ENCODE data around the gene VARS1. TPM values are rescaled to one million over a fixed set of nuclear protein-coding genes. Genes with fewer than 3 reads are reported as not detected.
"Not testable (repeated sequence)": the region's sequence is repeated elsewhere in the genome, so short reads cannot be mapped to it uniquely, and the experiment has no call there.

VARS1 gene
- total and polyA plus RNA-seq, 2 donors from 2014 or later, result 30.3 to 79.0 TPM

DNA sequence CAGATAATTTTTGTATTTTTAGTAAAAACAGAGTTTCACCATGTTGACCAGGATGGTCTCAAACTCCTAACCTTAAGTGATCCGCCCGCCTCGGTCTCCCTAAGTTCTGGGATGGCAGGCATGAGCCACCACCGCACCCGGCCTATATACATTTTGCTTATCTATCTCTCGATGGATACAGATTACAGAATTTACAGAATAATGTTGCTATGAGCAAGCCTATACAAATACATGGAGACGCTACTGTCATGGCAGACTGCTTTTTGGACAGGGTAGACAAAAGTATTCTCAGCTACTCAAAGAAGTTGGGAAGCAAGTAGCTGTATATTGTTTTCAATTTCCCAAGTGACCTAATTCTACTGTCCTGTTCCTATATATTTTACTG, 17.9 kb upstream of the VARS1 start:
- H3K9me3 ChIP-seq (ENCODE audit: control insufficient read depth in 2 of 3, insufficient read depth in 1 of 3, low read length in 3 of 3), result no peaks in the 10 kb centered on the region
- H3K36me3 ChIP-seq (ENCODE audit: control insufficient read depth in 2 of 3, insufficient read depth in 3 of 3, low read length in 3 of 3), result no peaks in the 10 kb centered on the region
- H3K4me3 ChIP-seq (ENCODE audit: low read length in 3 of 3), result peak overlapping the region in 2 of 3 donors; percentile 11 to 46
- peaks cover 2 to 12% (median 4%) of the 10 kb centered on the region in 3 donors for H3K4me1 ChIP-seq (ENCODE audit: control insufficient read depth in 2 of 3, insufficient read depth in 2 of 3, low read depth in 1 of 3, low read length in 3 of 3)
- H3K9ac ChIP-seq (ENCODE audit: low read length in 3 of 3), result peak overlapping the region in 2 of 3 donors; percentile 65 to 71
- intact Hi-C loops (cut with DNase I), result no loop called here
- FAIRE-seq (no peak), DNase-seq (peak in 1 of 5 donors; percentile 52)
- no peak for TF ChIP-seq CTCF (IDR thresholded peaks at IDR 0.05; ENCODE audit: borderline replicate concordance, extremely low read depth, insufficient read depth)
- no peaks in the 10 kb centered on the region for H3K27me3 ChIP-seq (ENCODE audit: control insufficient read depth, insufficient read depth, low read length)
- peak overlapping the region; percentile 91 to 100 for H3K27ac ChIP-seq (ENCODE audit: low read depth in 2 of 2, low read length in 2 of 2)

GRCh38 chr6:31811645-31812044, 16.1 kb upstream of the VARS1 start:
- intact Hi-C loops (cut with DNase I), result no loop called here
- H3K9ac ChIP-seq (ENCODE audit: low read length in 3 of 3), result no peak overlapping the region
- no peak overlapping the region for H3K27ac ChIP-seq (ENCODE audit: low read depth in 2 of 2, low read length in 2 of 2)
- FAIRE-seq (no peak), DNase-seq (no peak)
- H3K36me3 ChIP-seq (ENCODE audit: control insufficient read depth in 2 of 3, insufficient read depth in 3 of 3, low read length in 3 of 3), result no peaks in the 10 kb centered on the region
- no peak for TF ChIP-seq CTCF (IDR thresholded peaks at IDR 0.05; ENCODE audit: borderline replicate concordance, extremely low read depth, insufficient read depth)
- H3K4me1 ChIP-seq (ENCODE audit: control insufficient read depth in 2 of 3, insufficient read depth in 2 of 3, low read depth in 1 of 3, low read length in 3 of 3), result peaks cover 0 to 7% (median 4%) of the 10 kb centered on the region in 3 donors
- no peaks in the 10 kb centered on the region for H3K9me3 ChIP-seq (ENCODE audit: control insufficient read depth in 2 of 3, insufficient read depth in 1 of 3, low read length in 3 of 3)
- H3K27me3 ChIP-seq (ENCODE audit: control insufficient read depth, insufficient read depth, low read length), result no peaks in the 10 kb centered on the region
- H3K4me3 ChIP-seq (ENCODE audit: low read length in 3 of 3), result no peak overlapping the region

DNA sequence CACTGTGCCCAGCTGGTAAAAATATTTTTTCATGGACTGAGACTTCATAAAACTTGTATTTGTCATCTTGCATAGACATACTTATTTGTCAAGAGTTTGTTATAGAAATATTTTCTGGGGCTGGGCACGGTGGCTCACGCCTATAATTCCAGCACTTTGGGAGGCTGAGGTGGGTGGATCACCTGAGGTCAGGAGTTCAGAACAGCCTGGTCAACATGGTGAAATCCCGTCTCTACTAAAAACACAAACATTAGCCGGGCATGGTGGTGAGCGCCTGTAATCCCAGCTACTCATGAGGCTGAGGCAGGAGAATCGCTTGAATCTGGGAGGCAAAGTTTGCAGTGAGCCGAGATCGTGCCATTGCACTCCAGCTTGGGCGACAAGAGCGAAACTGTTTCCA, 13.0 kb upstream of the VARS1 start:
- H3K9me3 ChIP-seq (ENCODE audit: control insufficient read depth in 2 of 3, insufficient read depth in 1 of 3, low read length in 3 of 3); H3K27me3 ChIP-seq (ENCODE audit: control insufficient read depth, insufficient read depth, low read length); FAIRE-seq; H3K9ac ChIP-seq (ENCODE audit: low read length in 3 of 3); H3K4me3 ChIP-seq (ENCODE audit: low read length in 3 of 3); H3K27ac ChIP-seq (ENCODE audit: low read depth in 2 of 2, low read length in 2 of 2); H3K4me1 ChIP-seq (ENCODE audit: control insufficient read depth in 2 of 3, insufficient read depth in 2 of 3, low read depth in 1 of 3, low read length in 3 of 3); H3K36me3 ChIP-seq (ENCODE audit: control insufficient read depth in 2 of 3, insufficient read depth in 3 of 3, low read length in 3 of 3); intact Hi-C loops (cut with DNase I); DNase-seq: not testable (repeated sequence)

GRCh38 chr6:31806470-31807272, 11.1 kb upstream of the VARS1 start, which contains the start of gene LSM2:
Gene LSM2 (minus strand): TSS chr6:31806966. CDS start chr6:31806757, 209 bp downstream.
- H3K27me3 ChIP-seq (ENCODE audit: control insufficient read depth, insufficient read depth, low read length), result no peaks in the 10 kb centered on the region
- peak within 1 kb of the TSS; percentile 95 to 96 for H3K27ac ChIP-seq (ENCODE audit: low read depth in 2 of 2, low read length in 2 of 2)
- DNase-seq (peak; percentile 98 to 99 (median 99)), FAIRE-seq (peak; percentile 38)
- peaks cover 0 to 4% (median 3%) of the 10 kb centered on the region in 3 donors for H3K4me1 ChIP-seq (ENCODE audit: control insufficient read depth in 2 of 3, insufficient read depth in 2 of 3, low read depth in 1 of 3, low read length in 3 of 3)
- peak within 1 kb of the TSS; percentile 83 to 94 (median 87) for H3K4me3 ChIP-seq (ENCODE audit: low read length in 3 of 3)
- H3K9ac ChIP-seq (ENCODE audit: low read length in 3 of 3), result peak within 1 kb of the TSS; percentile 83 to 99 (median 97)
- intact Hi-C loops (cut with DNase I), result no loop called here
- no peaks in the 10 kb centered on the region for H3K36me3 ChIP-seq (ENCODE audit: control insufficient read depth in 2 of 3, insufficient read depth in 3 of 3, low read length in 3 of 3)
- peak; percentile 2 for TF ChIP-seq CTCF (IDR thresholded peaks at IDR 0.05; ENCODE audit: borderline replicate concordance, extremely low read depth, insufficient read depth)
- no peaks in the 10 kb centered on the region for H3K9me3 ChIP-seq (ENCODE audit: control insufficient read depth in 2 of 3, insufficient read depth in 1 of 3, low read length in 3 of 3)
